ENCODE results near the gene ERP27. TPM values are rescaled to one million over a fixed set of nuclear protein-coding genes. Genes with fewer than 3 reads are reported as not detected.

ERP27 gene
- polyA plus RNA-seq, 1 of the 3 experiments (the other 2 are of a cell fraction): 0.64 TPM

DNA sequence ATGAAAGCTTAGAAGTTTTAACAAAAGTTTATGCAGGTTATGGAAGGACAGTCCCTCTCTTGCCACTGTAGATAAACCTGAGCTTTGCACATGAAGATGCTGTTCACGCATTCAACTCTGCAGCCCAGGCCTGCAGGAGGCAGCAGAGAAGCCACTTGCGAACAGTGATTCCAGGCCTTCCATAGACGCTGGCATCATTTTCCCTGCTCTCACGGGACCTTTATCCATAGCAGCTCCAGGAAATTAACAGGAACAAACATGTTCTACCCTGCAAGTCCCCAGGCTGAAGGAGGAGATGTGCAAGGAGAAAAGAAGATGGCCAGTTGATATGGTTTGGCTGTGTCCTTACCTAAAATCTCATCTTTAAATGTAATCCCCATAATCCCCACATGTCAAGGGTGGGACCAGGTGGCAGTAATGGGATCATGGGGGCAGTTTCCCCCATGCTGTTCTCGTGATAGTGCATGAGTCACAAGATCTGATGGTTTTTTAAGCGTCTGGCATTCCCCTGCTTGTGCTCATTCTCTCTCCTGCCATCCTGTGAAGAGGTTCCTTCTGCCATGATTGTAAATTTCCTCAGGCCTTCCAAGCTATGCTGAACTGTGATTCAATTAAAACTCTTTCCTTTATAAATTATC lies 2.0 kb downstream of the ERP27 start:
- no peak overlapping the region for H3K9ac ChIP-seq
- 76% methylated on average over 6 of the region's 6 CpGs for WGBS (ENCODE audit: low lambda C conversion rate)
- POLR2A ChIA-PET: no interaction called here
- H3K27ac ChIP-seq (ENCODE audit: low read depth in 2 of 2, low read length in 1 of 2): no peak overlapping the region
- no peak overlapping the region for H2AFZ ChIP-seq (ENCODE audit: low read depth)
- no peaks in the 10 kb centered on the region for H3K9me2 ChIP-seq
- H3K9me3 ChIP-seq: no peaks in the 10 kb centered on the region
- no peaks in the 10 kb centered on the region for H3K4me1 ChIP-seq (ENCODE audit: control insufficient read depth in 1 of 2, insufficient read depth in 2 of 2, low read depth in 1 of 2, low read length in 1 of 2)
- H3K4me3 ChIP-seq (ENCODE audit: low read depth in 2 of 2, low read length in 1 of 2): no peak overlapping the region
- no peaks in the 10 kb centered on the region for H3K79me2 ChIP-seq (ENCODE audit: insufficient read depth)
- no peaks in the 10 kb centered on the region for H3K27me3 ChIP-seq (ENCODE audit: insufficient read depth)
- CTCF ChIA-PET: interaction anchor here (0.9 to 1.6 kb wide), 6 partner anchors 9 to 285 kb away, joined by 3 to 6 read pairs (median 4); partner anchors contain the start of gene RERG
- no peaks in the 10 kb centered on the region for H4K20me1 ChIP-seq (ENCODE audit: insufficient read depth)
- no peaks in the 10 kb centered on the region for H3F3A ChIP-seq (replicated peaks; ENCODE audit: insufficient read depth)
- no peak overlapping the region for H3K4me2 ChIP-seq
- TF ChIP-seq, protein P1, sequence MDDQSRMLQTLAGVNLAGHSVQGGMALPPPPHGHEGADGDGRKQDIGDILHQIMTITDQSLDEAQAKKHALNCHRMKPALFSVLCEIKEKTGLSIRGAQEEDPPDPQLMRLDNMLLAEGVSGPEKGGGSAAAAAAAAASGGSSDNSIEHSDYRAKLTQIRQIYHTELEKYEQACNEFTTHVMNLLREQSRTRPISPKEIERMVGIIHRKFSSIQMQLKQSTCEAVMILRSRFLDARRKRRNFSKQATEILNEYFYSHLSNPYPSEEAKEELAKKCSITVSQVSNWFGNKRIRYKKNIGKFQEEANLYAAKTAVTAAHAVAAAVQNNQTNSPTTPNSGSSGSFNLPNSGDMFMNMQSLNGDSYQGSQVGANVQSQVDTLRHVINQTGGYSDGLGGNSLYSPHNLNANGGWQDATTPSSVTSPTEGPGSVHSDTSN (IDR thresholded peaks at IDR 0.05): no peak
- TF ChIP-seq RAD21 (IDR thresholded peaks at IDR 0.05; ENCODE audit: low read length) (peak; percentile 20; the same call in 1 of the 2 replicates), FOXJ3 (CRISPR knock-in tag; IDR thresholded peaks at IDR 0.05) (no peak), FOXM1 (IDR thresholded peaks at IDR 0.05; ENCODE audit: low read depth) (no peak), MXI1 (IDR thresholded peaks at IDR 0.05; ENCODE audit: low read depth, low read length) (no peak), NRF1 (IDR thresholded peaks at IDR 0.05; ENCODE audit: low read depth, low read length) (no peak), EZH2phosphoT487 (IDR thresholded peaks at IDR 0.05; ENCODE audit: borderline replicate concordance, low read depth) (no peak), GABPA (IDR thresholded peaks at IDR 0.05; ENCODE audit: low read depth) (no peak), TCF12 (IDR thresholded peaks at IDR 0.05) (no peak)
- TF ChIP-seq, protein P2, sequence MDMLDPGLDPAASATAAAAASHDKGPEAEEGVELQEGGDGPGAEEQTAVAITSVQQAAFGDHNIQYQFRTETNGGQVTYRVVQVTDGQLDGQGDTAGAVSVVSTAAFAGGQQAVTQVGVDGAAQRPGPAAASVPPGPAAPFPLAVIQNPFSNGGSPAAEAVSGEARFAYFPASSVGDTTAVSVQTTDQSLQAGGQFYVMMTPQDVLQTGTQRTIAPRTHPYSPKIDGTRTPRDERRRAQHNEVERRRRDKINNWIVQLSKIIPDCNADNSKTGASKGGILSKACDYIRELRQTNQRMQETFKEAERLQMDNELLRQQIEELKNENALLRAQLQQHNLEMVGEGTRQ (IDR thresholded peaks at IDR 0.05; ENCODE audit: borderline replicate concordance, low read depth, low read length): no peak
- TF ChIP-seq, protein P3, sequence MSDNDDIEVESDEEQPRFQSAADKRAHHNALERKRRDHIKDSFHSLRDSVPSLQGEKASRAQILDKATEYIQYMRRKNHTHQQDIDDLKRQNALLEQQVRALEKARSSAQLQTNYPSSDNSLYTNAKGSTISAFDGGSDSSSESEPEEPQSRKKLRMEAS (IDR thresholded peaks at IDR 0.05; ENCODE audit: low read depth): no peak
- TF ChIP-seq, protein P4, sequence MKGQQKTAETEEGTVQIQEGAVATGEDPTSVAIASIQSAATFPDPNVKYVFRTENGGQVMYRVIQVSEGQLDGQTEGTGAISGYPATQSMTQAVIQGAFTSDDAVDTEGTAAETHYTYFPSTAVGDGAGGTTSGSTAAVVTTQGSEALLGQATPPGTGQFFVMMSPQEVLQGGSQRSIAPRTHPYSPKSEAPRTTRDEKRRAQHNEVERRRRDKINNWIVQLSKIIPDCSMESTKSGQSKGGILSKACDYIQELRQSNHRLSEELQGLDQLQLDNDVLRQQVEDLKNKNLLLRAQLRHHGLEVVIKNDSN (IDR thresholded peaks at IDR 0.05; ENCODE audit: borderline replicate concordance, low read depth): no peak
- TF ChIP-seq, protein P5, sequence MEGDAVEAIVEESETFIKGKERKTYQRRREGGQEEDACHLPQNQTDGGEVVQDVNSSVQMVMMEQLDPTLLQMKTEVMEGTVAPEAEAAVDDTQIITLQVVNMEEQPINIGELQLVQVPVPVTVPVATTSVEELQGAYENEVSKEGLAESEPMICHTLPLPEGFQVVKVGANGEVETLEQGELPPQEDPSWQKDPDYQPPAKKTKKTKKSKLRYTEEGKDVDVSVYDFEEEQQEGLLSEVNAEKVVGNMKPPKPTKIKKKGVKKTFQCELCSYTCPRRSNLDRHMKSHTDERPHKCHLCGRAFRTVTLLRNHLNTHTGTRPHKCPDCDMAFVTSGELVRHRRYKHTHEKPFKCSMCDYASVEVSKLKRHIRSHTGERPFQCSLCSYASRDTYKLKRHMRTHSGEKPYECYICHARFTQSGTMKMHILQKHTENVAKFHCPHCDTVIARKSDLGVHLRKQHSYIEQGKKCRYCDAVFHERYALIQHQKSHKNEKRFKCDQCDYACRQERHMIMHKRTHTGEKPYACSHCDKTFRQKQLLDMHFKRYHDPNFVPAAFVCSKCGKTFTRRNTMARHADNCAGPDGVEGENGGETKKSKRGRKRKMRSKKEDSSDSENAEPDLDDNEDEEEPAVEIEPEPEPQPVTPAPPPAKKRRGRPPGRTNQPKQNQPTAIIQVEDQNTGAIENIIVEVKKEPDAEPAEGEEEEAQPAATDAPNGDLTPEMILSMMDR (IDR thresholded peaks at IDR 0.05): peak; percentile 47
- TF ChIP-seq, protein P6, sequence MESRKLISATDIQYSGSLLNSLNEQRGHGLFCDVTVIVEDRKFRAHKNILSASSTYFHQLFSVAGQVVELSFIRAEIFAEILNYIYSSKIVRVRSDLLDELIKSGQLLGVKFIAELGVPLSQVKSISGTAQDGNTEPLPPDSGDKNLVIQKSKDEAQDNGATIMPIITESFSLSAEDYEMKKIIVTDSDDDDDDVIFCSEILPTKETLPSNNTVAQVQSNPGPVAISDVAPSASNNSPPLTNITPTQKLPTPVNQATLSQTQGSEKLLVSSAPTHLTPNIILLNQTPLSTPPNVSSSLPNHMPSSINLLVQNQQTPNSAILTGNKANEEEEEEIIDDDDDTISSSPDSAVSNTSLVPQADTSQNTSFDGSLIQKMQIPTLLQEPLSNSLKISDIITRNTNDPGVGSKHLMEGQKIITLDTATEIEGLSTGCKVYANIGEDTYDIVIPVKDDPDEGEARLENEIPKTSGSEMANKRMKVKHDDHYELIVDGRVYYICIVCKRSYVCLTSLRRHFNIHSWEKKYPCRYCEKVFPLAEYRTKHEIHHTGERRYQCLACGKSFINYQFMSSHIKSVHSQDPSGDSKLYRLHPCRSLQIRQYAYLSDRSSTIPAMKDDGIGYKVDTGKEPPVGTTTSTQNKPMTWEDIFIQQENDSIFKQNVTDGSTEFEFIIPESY (IDR thresholded peaks at IDR 0.05; ENCODE audit: borderline replicate concordance, low read depth): no peak
- no peak for DNase-seq
- H3K36me3 ChIP-seq (replicated peaks in 1 of 2; ENCODE audit: control insufficient read depth in 1 of 2, insufficient read depth in 2 of 2, low read length in 1 of 2): peaks cover 0 to 2% of the 10 kb centered on the region in 2 experiments
